Natural killer cell (primary cell): ENCODE data around the gene GAGE10. TPM values are rescaled to one million over a fixed set of nuclear protein-coding genes. Genes with fewer than 3 reads are reported as not detected.
"Not testable (repeated sequence)": the region's sequence is repeated elsewhere in the genome, so short reads cannot be mapped to it uniquely, and the experiment has no call there.

Experiments
- ATAC-seq, 3 donors: fragments of 150-1000 bp in 2 of 3; fragments of 200-7000 bp in 1 of 3; cut with Tn5 transposase; 1 replicate in 1 of 3; 2 replicates in 2 of 3; pipeline ENCODE4 v1.10.0; 2021; ENCODE audit warnings: mild to moderate bottlenecking in 2 of 3, moderate library complexity in 2 of 3
- DNase-seq, 2 donors: peaks; one replicate each; pipeline versions ENCODE4 v3.0.0 to v3.0.0-alpha.2; 2013 to 2021; ENCODE audit warnings: mixed read lengths in 1 of 2
- H3K27ac ChIP-seq: one replicate; pipeline ENCODE4 v1.5.1; 2013; ENCODE audit warnings: mild to moderate bottlenecking, low read length
- H3K27me3 ChIP-seq: one replicate; pipeline ENCODE4 v1.6.1; 2013; ENCODE audit warnings: low read length; ENCODE audit not compliant: control insufficient read depth, insufficient read depth
- H3K36me3 ChIP-seq: one replicate; pipeline ENCODE4 v1.6.1; 2013; ENCODE audit warnings: low read length; ENCODE audit not compliant: control insufficient read depth, insufficient read depth
- H3K4me1 ChIP-seq: one replicate; pipeline ENCODE4 v1.6.1; 2013; ENCODE audit warnings: low read length; ENCODE audit not compliant: control insufficient read depth, insufficient read depth
- H3K4me3 ChIP-seq: one replicate; pipeline ENCODE4 v1.5.1; 2013; ENCODE audit warnings: low read length
- H3K9me3 ChIP-seq: one replicate; pipeline ENCODE4 v1.6.1; 2013; ENCODE audit warnings: low read length; ENCODE audit not compliant: control insufficient read depth, insufficient read depth
- H3K27ac Mint-ChIP-seq, 2 donors: one replicate each; pipeline ENCODE4 v1.8.0; 2022; ENCODE audit warnings: mild to moderate bottlenecking in 2 of 2, mixed read lengths in 2 of 2, moderate library complexity in 1 of 2
- H3K27me3 Mint-ChIP-seq, 2 donors: one replicate each; pipeline ENCODE4 v1.8.0; 2022; ENCODE audit warnings: low read depth in 2 of 2, mixed read lengths in 2 of 2
- H3K36me3 Mint-ChIP-seq: one replicate; pipeline ENCODE4 v1.8.0; 2022; ENCODE audit warnings: mixed read lengths
- H3K4me1 Mint-ChIP-seq, 2 donors: one replicate each; pipeline ENCODE4 v1.8.0; 2022; ENCODE audit warnings: mixed read lengths in 2 of 2
- H3K4me3 Mint-ChIP-seq: one replicate; pipeline ENCODE4 v1.8.0; 2022; ENCODE audit warnings: mild to moderate bottlenecking, moderate library complexity, mixed read lengths
- H3K9me3 Mint-ChIP-seq, 2 donors: one replicate each; pipeline ENCODE4 v1.8.0; 2022; ENCODE audit warnings: mixed read lengths in 2 of 2
- CTCF ChIP-seq: fragments of 200-600 bp; IDR thresholded peaks from one replicate; pipeline ENCODE4 v1.8.0; 2022; ENCODE audit warnings: antibody characterized with exemption
- WGBS: methylation state at CpG from one replicate; pipeline ENCODE4 v1.1.7; 2013; ENCODE audit warnings: missing lambda C conversion rate; ENCODE audit not compliant: insufficient coverage; 5-methylcytosine and 5-hydroxymethylcytosine counted together
- intact Hi-C: fragments of 100-400 bp; cut with micrococcal nuclease; formaldehyde crosslinking; loops from one replicate; pipeline ENCODE4 v1.14.2; 2022
- total RNA-seq, 4 donors: library from RNA; stranded (reverse); fragments of 120-200 nt in 1 of 4; gene quantifications; one replicate each; pipeline versions ENCODE4 v1.2.3 to v1.2.4, GENCODE V29; 2013 to 2022

GAGE10 gene
- total RNA-seq, 3 donors from 2014 or later (not counting 1 experiment from before 2014, with no cell fraction given) = not detected

DNA sequence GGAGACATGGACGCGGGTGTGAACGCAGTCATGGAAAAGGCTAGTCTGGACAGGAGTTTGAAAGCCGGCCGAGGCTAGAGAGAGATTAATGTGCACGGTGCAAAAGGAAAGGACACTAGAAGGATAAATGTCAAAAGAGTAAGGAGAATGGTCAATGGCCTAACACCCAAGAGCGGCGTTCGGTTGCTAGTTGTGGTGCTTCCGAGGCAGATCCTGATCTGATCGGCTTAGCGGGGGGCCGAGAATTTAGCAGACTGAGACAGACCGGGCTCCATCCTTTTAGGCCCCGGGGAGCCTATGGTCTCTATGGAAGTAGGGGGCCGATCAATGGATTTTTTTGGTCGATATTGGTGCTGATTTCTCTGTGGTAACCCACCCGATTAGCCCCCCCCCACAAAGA, 6.9 kb downstream of the GAGE10 start:
- no peak for DNase-seq
- Histone ChIP-seq H3K27ac (peak overlapping the region; percentile 82), H3K27me3 (no peaks in the 10 kb centered on the region), H3K36me3 (no peaks in the 10 kb centered on the region), H3K9me3 (no peaks in the 10 kb centered on the region), H3K4me3 (no peak overlapping the region), H3K4me1 (peaks cover 30% of the 10 kb centered on the region)
- Mint-ChIP-seq H3K9me3 (no peaks in the 10 kb centered on the region), H3K4me3 (peak overlapping the region; percentile 92), H3K27me3 (peaks cover 0 to 27% of the 10 kb centered on the region in 2 donors), H3K4me1 (peaks cover 23 to 24% of the 10 kb centered on the region in 2 donors), H3K36me3 (no peaks in the 10 kb centered on the region), H3K27ac (peak overlapping the region in 1 of 2 donors; percentile 94)
- WGBS = over 99% methylated on average over 14 of the region's 18 CpGs
- no peak for ATAC-seq
- intact Hi-C loops = no loop called here
- TF ChIP-seq CTCF = no peak

- Histone ChIP-seq H3K27me3 (no peaks in the 10 kb centered on the region), H3K4me1 (peaks cover 30% of the 10 kb centered on the region), H3K27ac (no peak overlapping the region), H3K36me3 (no peaks in the 10 kb centered on the region), H3K9me3 (no peaks in the 10 kb centered on the region), H3K4me3 (no peak overlapping the region)
- intact Hi-C loops = no loop called here
- Mint-ChIP-seq H3K36me3 (no peaks in the 10 kb centered on the region), H3K4me1 (peaks cover 23 to 24% of the 10 kb centered on the region in 2 donors), H3K9me3 (no peaks in the 10 kb centered on the region), H3K27me3 (peaks cover 0 to 17% of the 10 kb centered on the region in 2 donors), H3K4me3 (no peak overlapping the region), H3K27ac (no peak overlapping the region)
- WGBS = 80% methylated on average over 2 of the region's 2 CpGs
- ATAC-seq = no peak
- no peak for DNase-seq
- TF ChIP-seq CTCF = no peak
Measured at GRCh38 chrX:49312176-49312575, 8.7 kb downstream of the GAGE10 start.

- H3K27ac ChIP-seq = no peak overlapping the region
- TF ChIP-seq CTCF = no peak
- Mint-ChIP-seq H3K4me1 (no peaks in the 10 kb centered on the region), H3K9me3 (no peaks in the 10 kb centered on the region), H3K4me3 (no peak overlapping the region), H3K27me3 (no peaks in the 10 kb centered on the region), H3K27ac (no peak overlapping the region), H3K36me3 (no peaks in the 10 kb centered on the region)
- no peaks in the 10 kb centered on the region for H3K27me3 ChIP-seq
- WGBS = 74% methylated on average over 3 of the region's 4 CpGs
- H3K4me1 ChIP-seq = peaks cover 1% of the 10 kb centered on the region
- H3K9me3 ChIP-seq = no peaks in the 10 kb centered on the region
- H3K4me3 ChIP-seq = no peak overlapping the region
- no peak for ATAC-seq
- DNase-seq = no peak
- intact Hi-C loops = no loop called here
- H3K36me3 ChIP-seq = no peaks in the 10 kb centered on the region
Measured at GRCh38 chrX:49316085-49316484, 12.6 kb downstream of the GAGE10 start.

DNA sequence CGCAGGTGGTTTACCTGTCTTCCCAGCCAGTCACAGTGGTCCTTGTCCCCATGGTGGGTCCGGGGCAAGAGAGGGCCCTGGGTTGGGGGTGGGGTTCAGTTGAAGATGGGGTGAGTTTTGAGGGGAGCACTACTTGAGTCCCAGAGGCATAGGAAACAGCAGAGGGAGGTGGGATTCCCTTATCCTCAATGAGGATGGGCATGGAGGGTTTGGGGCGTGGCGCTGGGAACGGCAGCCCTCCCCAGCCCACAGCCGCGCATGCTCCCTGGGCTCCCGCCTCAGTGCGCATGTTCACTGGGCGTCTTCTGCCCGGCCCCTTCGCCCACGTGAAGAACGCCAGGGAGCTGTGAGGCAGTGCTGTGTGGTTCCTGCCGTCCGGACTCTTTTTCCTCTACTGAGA, 18.3 kb downstream of the GAGE10 start, which contains the start of gene GAGE12J:
Gene GAGE12J, plus strand, starts transcription at position 301 of the 400 bp plus-strand sequence. CDS start 1,157 bp downstream, outside the sequence.
- H3K36me3 ChIP-seq, H3K36me3 Mint-ChIP-seq, H3K9me3 Mint-ChIP-seq, H3K27me3 ChIP-seq, H3K27me3 Mint-ChIP-seq, H3K4me1 Mint-ChIP-seq, H3K27ac Mint-ChIP-seq, ATAC-seq, H3K9me3 ChIP-seq, DNase-seq, H3K4me1 ChIP-seq, intact Hi-C loops, H3K4me3 ChIP-seq, H3K27ac ChIP-seq, H3K4me3 Mint-ChIP-seq: not testable (repeated sequence)
- WGBS = no CpG with 5 or more reads among the region's 16 CpGs

GRCh38 chrX:49322266-49322665, 18.8 kb downstream of the GAGE10 start:
- intact Hi-C loops, H3K4me1 ChIP-seq, ATAC-seq, DNase-seq, H3K27me3 ChIP-seq, H3K4me1 Mint-ChIP-seq, H3K9me3 ChIP-seq, H3K9me3 Mint-ChIP-seq, H3K4me3 Mint-ChIP-seq, H3K36me3 ChIP-seq, H3K36me3 Mint-ChIP-seq, H3K27ac ChIP-seq, H3K27ac Mint-ChIP-seq, H3K27me3 Mint-ChIP-seq, H3K4me3 ChIP-seq: not testable (repeated sequence)
- whole genome bisulfite sequencing = no CpG with 5 or more reads among the region's 27 CpGs

GRCh38 chrX:49323735-49324134, 20.3 kb downstream of the GAGE10 start:
- H3K4me1 ChIP-seq, DNase-seq, H3K27me3 ChIP-seq, H3K36me3 Mint-ChIP-seq, H3K9me3 ChIP-seq, H3K4me3 Mint-ChIP-seq, H3K27ac Mint-ChIP-seq, H3K27me3 Mint-ChIP-seq, ATAC-seq, H3K4me1 Mint-ChIP-seq, H3K27ac ChIP-seq, H3K4me3 ChIP-seq, H3K9me3 Mint-ChIP-seq, intact Hi-C loops, H3K36me3 ChIP-seq: not testable (repeated sequence)
- WGBS = no CpG with 5 or more reads among the region's 7 CpGs
